Ovary (tissue), 9 donors: Measurements from ENCODE around the gene RASAL2. TPM values are rescaled to one million over a fixed set of nuclear protein-coding genes. Genes with fewer than 3 reads are reported as not detected.

Source experiments
- DNase-seq, 5 donors: peaks; one replicate each; pipeline ENCODE4 v3.0.0-alpha.2; 2019 to 2020
- H3K27ac ChIP-seq, 2 donors: fragments of 200-600 bp; one replicate each; pipeline versions ENCODE4 v1.5.1 to v1.8.0; 2019 to 2022
- H3K27me3 ChIP-seq: fragments of 200-600 bp; one replicate; pipeline ENCODE4 v1.8.0; 2022
- H3K36me3 ChIP-seq: fragments of 200-600 bp; sonication (generic); one replicate; pipeline ENCODE4 v1.5.1; 2019
- H3K4me1 ChIP-seq: one replicate; pipeline ENCODE4 v1.8.1; 2013; ENCODE audit warnings: mild to moderate bottlenecking, moderate library complexity; ENCODE audit not compliant: insufficient read depth
- H3K4me3 ChIP-seq: fragments of 200-600 bp; sonication (generic); one replicate; pipeline ENCODE4 v1.5.1; 2017
- H3K9me3 ChIP-seq, 2 donors: fragments of 200-600 bp in 1 of 2; sonication (generic) in 1 of 2; one replicate each; pipeline versions ENCODE4 v1.5.1 to v1.8.1; 2013 to 2019; ENCODE audit warnings: mild to moderate bottlenecking in 1 of 2, moderate library complexity in 1 of 2
- EP300 ChIP-seq: sonication (generic); formaldehyde crosslinking; IDR thresholded peaks from one replicate; pipeline ENCODE4 v1.6.1; 2017; ENCODE audit warnings: antibody characterized with exemption
- POLR2A ChIP-seq: fragments of 450-650 bp; IDR thresholded peaks from one replicate; pipeline ENCODE4 v1.6.1; 2017; ENCODE audit warnings: antibody characterized with exemption, mild to moderate bottlenecking, moderate library complexity
- WGBS, 3 donors: extraction: QIAGEN DNeasy Blood & Tissue Kit in 1 of 3; methylation state at CpG; one replicate each; pipeline versions ENCODE4 v1.1.5 to v1.1.7; 2013 to 2017; 5-methylcytosine and 5-hydroxymethylcytosine counted together
- intact Hi-C, 4 donors: fragments of 100-400 bp; cut with DNase I; formaldehyde crosslinking; loops; one replicate each; pipeline versions ENCODE4 v1.11.0 to v1.15.1; 2022 to 2023
- polyA plus RNA-seq, 2 donors: library from polyadenylated mRNA; stranded (reverse); fragments of 200-250 nt in 1 of 2; fragments of 350-450 nt in 1 of 2; fragmentation: Illumina TruSeq in 1 of 2; extraction: RNeasy Lipid Tissue Mini Kit (QIAGEN cat#74804) in 1 of 2; gene quantifications; one replicate each; pipeline ENCODE4 v1.2.3, GENCODE V29; 2013 to 2014
- total RNA-seq, 7 donors: library from RNA; depleted of rRNA in 2 of 7; stranded (reverse); fragments of >200 nt in 2 of 7; fragmentation: NEBNext Ultra II Directional in 3 of 7; extraction: Animal tissue kit (Norgen Biotek cat#: 25700) in 3 of 7; gene quantifications; one replicate each; pipeline versions ENCODE4 v1.1.0 to v1.2.4, GENCODE V29; 2016 to 2023
- TF ChIP-seq, protein P1 (sequence below), 3 donors: fragments of 450-650 bp in 2 of 3; fragments of 200-600 bp in 1 of 3; IDR thresholded peaks; one replicate each; pipeline versions ENCODE4 v1.5.1 to v1.8.0; 2016 to 2022; ENCODE audit warnings: antibody characterized with exemption in 3 of 3, mild to moderate bottlenecking in 1 of 3
- donor health status: DM: no; HTN: no; CAD: no; lungs with moderate emphysema.
- donor health status: DM: no; HTN: no; CAD: no.
- donor health status: Bipolar disorder and iron deficiency.
- donor health status: DM: yes; HTN: yes; CAD: no.
- donor health status: DM: no; HTN: no; CAD: no.
- donor health status: DM: yes; HTN: yes; CAD: no.

The RASAL2 gene
- total and polyA plus RNA-seq, 9 donors, result 4.2 to 20.5 (median 11.5) TPM

DNA sequence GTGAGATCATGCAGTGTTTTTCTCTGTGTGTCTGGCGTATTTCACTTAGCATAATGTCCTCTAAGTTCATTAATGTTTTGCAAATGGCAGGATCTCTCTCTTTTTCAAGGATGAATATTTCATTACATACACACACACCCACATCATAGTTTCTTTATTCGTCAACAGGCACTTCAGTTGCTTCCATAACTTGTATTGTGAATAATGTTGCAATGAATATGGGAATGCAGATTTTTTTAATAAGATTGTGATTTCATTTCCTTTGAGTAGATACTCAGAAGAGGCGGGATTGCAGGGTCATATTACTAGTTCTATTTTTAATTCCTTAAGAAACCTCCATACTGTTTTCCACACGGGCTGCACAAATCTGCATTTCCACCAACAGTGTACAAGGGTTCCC, 268.8 kb downstream of the RASAL2 start:
- DNase-seq, result no peak
- TF ChIP-seq EP300, result no peak
- TF ChIP-seq, protein P1, sequence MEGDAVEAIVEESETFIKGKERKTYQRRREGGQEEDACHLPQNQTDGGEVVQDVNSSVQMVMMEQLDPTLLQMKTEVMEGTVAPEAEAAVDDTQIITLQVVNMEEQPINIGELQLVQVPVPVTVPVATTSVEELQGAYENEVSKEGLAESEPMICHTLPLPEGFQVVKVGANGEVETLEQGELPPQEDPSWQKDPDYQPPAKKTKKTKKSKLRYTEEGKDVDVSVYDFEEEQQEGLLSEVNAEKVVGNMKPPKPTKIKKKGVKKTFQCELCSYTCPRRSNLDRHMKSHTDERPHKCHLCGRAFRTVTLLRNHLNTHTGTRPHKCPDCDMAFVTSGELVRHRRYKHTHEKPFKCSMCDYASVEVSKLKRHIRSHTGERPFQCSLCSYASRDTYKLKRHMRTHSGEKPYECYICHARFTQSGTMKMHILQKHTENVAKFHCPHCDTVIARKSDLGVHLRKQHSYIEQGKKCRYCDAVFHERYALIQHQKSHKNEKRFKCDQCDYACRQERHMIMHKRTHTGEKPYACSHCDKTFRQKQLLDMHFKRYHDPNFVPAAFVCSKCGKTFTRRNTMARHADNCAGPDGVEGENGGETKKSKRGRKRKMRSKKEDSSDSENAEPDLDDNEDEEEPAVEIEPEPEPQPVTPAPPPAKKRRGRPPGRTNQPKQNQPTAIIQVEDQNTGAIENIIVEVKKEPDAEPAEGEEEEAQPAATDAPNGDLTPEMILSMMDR (IDR thresholded peaks at IDR 0.05), result no peak
- no peak for TF ChIP-seq POLR2A
- intact Hi-C loops, result no loop called here
- 70 to 80% (median 80%) methylated on average over 4 of the region's 4 CpGs for WGBS, 3 donors
- H3K9me3 ChIP-seq, result no peaks in the 10 kb centered on the region
- H3K27ac ChIP-seq, result no peak overlapping the region
- H3K36me3 ChIP-seq, result no peaks in the 10 kb centered on the region
- H3K4me1 ChIP-seq, result no peaks in the 10 kb centered on the region
- no peaks in the 10 kb centered on the region for H3K27me3 ChIP-seq
- H3K4me3 ChIP-seq, result no peak overlapping the region

- Histone ChIP-seq H3K27me3 (no peaks in the 10 kb centered on the region), H3K4me1 (no peaks in the 10 kb centered on the region), H3K27ac (no peak overlapping the region), H3K36me3 (no peaks in the 10 kb centered on the region), H3K4me3 (no peak overlapping the region), H3K9me3 (no peaks in the 10 kb centered on the region)
- 53 to 65% (median 54%) methylated on average over 1 of the region's 1 CpG for WGBS, 3 donors
- no peak for DNase-seq
- TF ChIP-seq POLR2A, result no peak
- no peak for TF ChIP-seq EP300
- TF ChIP-seq, protein P1 (IDR thresholded peaks at IDR 0.05), result no peak
- intact Hi-C loops, result no loop called here
Observed at GRCh38 chr1:178364782-178365181, 270.9 kb downstream of the RASAL2 start.

DNA sequence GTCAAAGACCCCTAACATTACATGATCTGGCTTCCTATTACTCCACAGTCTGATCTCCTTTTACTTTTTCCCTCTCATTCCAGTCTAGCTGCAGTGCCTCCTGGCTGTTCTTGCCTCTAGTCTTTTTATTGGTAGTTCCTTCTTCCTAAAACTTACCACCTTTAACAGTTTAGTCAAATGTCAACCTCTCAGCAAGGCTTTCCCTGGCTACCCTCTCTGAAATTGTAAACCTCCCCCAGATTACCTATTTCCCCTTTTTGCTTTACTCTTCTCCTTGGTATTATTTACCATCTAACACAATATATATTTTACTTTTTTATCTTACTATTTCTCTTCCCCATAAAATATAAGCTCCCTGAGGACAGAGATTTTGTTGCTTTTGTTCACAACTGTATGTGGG, 273.2 kb downstream of the RASAL2 start:
- TF ChIP-seq, protein P1 (IDR thresholded peaks at IDR 0.05), result no peak
- TF ChIP-seq POLR2A, result no peak
- no peak for TF ChIP-seq EP300
- no peak overlapping the region for H3K27ac ChIP-seq

DNA sequence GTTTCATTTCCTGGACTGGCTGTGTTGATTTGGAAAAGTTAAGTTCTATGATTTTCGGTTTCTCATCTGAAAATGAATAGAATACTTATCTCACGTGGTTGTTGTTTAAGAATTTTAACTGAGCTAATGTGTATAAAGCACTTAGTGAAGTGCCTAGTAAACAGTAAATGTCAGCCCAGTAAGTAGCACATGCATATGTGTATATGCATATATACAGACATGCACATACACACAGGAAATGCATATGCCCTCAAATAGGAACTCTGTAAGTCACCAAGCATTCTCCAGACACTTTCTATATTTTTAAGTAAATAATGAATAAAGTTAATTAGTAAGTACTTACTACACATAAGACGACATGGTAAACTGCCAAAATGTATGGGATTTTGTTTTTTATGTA, 274.3 kb downstream of the RASAL2 start:
- WGBS, 3 donors, result 83 to 92% (median 89%) methylated on average over 3 of the region's 3 CpGs
- DNase-seq, result no peak
- Histone ChIP-seq H3K9me3 (no peaks in the 10 kb centered on the region), H3K4me3 (no peak overlapping the region), H3K27ac (no peak overlapping the region), H3K4me1 (no peaks in the 10 kb centered on the region), H3K27me3 (no peaks in the 10 kb centered on the region), H3K36me3 (no peaks in the 10 kb centered on the region)
- intact Hi-C loops, result no loop called here
- no peak for TF ChIP-seq POLR2A
- no peak for TF ChIP-seq EP300
- TF ChIP-seq, protein P1 (IDR thresholded peaks at IDR 0.05), result no peak

More for the DNA sequence above, 273.2 kb downstream of the RASAL2 start:
- intact Hi-C loops, result no loop called here
- H3K27me3 ChIP-seq, result no peaks in the 10 kb centered on the region
- H3K36me3 ChIP-seq, result no peaks in the 10 kb centered on the region
- DNase-seq, result no peak
- H3K9me3 ChIP-seq, result no peaks in the 10 kb centered on the region
- no peak overlapping the region for H3K4me3 ChIP-seq
- H3K4me1 ChIP-seq, result no peaks in the 10 kb centered on the region

GRCh38 chr1:178371235-178371634, 277.3 kb downstream of the RASAL2 start:
- H3K27ac ChIP-seq, result no peak overlapping the region
- intact Hi-C loops, result no loop called here
- H3K4me3 ChIP-seq, result no peak overlapping the region
- H3K36me3 ChIP-seq, result no peaks in the 10 kb centered on the region
- WGBS, 3 donors, result 0 to 1% (median 1%) methylated on average over 6 of the region's 6 CpGs
- DNase-seq, result no peak
- no peaks in the 10 kb centered on the region for H3K9me3 ChIP-seq
- TF ChIP-seq, protein P1 (IDR thresholded peaks at IDR 0.05), result no peak
- TF ChIP-seq EP300 (no peak), POLR2A (no peak)
- no peaks in the 10 kb centered on the region for H3K27me3 ChIP-seq
- H3K4me1 ChIP-seq, result no peaks in the 10 kb centered on the region
